Spinal cord (tissue), 10 donors: ENCODE results near the gene TRAP1. TPM values are rescaled to one million over a fixed set of nuclear protein-coding genes. Genes with fewer than 3 reads are reported as not detected.

Experiments
- DNase-seq, 6 donors: peaks; one replicate each; pipeline versions ENCODE4 v3.0.0 to v3.0.0-alpha.2; 2013 to 2015; ENCODE audit warnings: low spot score in 6 of 6, low read depth in 4 of 6
- H3K27ac ChIP-seq: one replicate; pipeline ENCODE4 v1.5.1; 2013; ENCODE audit warnings: low read depth, low read length, control low read depth
- H3K27me3 ChIP-seq: one replicate; pipeline ENCODE4 v1.6.1; 2013; ENCODE audit warnings: low read length; ENCODE audit not compliant: control insufficient read depth, insufficient read depth
- H3K36me3 ChIP-seq: one replicate; pipeline ENCODE4 v1.6.1; 2013; ENCODE audit warnings: low read length; ENCODE audit not compliant: control insufficient read depth, insufficient read depth
- H3K4me1 ChIP-seq: one replicate; pipeline ENCODE4 v1.6.1; 2013; ENCODE audit warnings: low read length; ENCODE audit not compliant: control insufficient read depth, insufficient read depth
- H3K4me3 ChIP-seq: one replicate; pipeline ENCODE4 v1.5.1; 2013; ENCODE audit warnings: low read depth, low read length, control low read depth
- H3K9me3 ChIP-seq: one replicate; pipeline ENCODE4 v1.6.1; 2013; ENCODE audit warnings: low read length; ENCODE audit not compliant: control insufficient read depth, insufficient read depth
- WGBS: methylation state at CpG from one replicate; pipeline ENCODE4 v1.1.5; 2013; ENCODE audit warnings: missing lambda C conversion rate; ENCODE audit not compliant: insufficient coverage; 5-methylcytosine and 5-hydroxymethylcytosine counted together
- polyA plus RNA-seq, 2 donors: library from polyadenylated mRNA; unstranded; fragments of 120-200 nt; gene quantifications; one replicate each; pipeline ENCODE4 v1.2.1, GENCODE V29; 2013; ENCODE audit not compliant: insufficient read length in 2 of 2
- total RNA-seq, 2 donors: library from RNA; depleted of rRNA in 1 of 2; stranded (reverse); fragments of 120-200 nt in 1 of 2; fragments of >200 nt in 1 of 2; gene quantifications; one replicate each; pipeline versions ENCODE4 v1.2.3 to v1.2.4, GENCODE V29; 2013 to 2014
- donor health status: healthy.

The TRAP1 gene
- total and polyA plus RNA-seq, 4 donors: 68.1 to 142 (median 82.8) TPM

GRCh38 chr16:3646348-3646920, 70.9 kb downstream of the TRAP1 start:
- Histone ChIP-seq H3K36me3 (peaks cover 31% of the 10 kb centered on the region), H3K9me3 (no peaks in the 10 kb centered on the region), H3K27me3 (no peaks in the 10 kb centered on the region), H3K4me3 (no peak overlapping the region), H3K27ac (no peak overlapping the region), H3K4me1 (peaks cover 20% of the 10 kb centered on the region)
- no peak for DNase-seq
- WGBS: 74% methylated on average over 15 of the region's 15 CpGs

GRCh38 chr16:3645504-3646347, 71.6 kb downstream of the TRAP1 start:
- Histone ChIP-seq H3K27ac (no peak overlapping the region), H3K27me3 (no peaks in the 10 kb centered on the region), H3K4me3 (no peak overlapping the region), H3K4me1 (peaks cover 23% of the 10 kb centered on the region), H3K36me3 (peaks cover 32% of the 10 kb centered on the region), H3K9me3 (no peaks in the 10 kb centered on the region)
- peak in 4 of 6 donors; percentile 7 to 72 (median 25) for DNase-seq
- WGBS: 35% methylated on average over 17 of the region's 19 CpGs

- H3K9me3 ChIP-seq: no peaks in the 10 kb centered on the region
- no peaks in the 10 kb centered on the region for H3K27me3 ChIP-seq
- DNase-seq: no peak
- 17% methylated on average over 4 of the region's 6 CpGs for WGBS
- H3K4me1 ChIP-seq: peaks cover 24% of the 10 kb centered on the region
- H3K4me3 ChIP-seq: no peak overlapping the region
- peaks cover 34% of the 10 kb centered on the region for H3K36me3 ChIP-seq
- H3K27ac ChIP-seq: no peak overlapping the region
These were observed 72.2 kb downstream of the TRAP1 start for GRCh38 chr16:3645108-3645503.

- Histone ChIP-seq H3K4me1 (peaks cover 24% of the 10 kb centered on the region), H3K9me3 (no peaks in the 10 kb centered on the region), H3K36me3 (peaks cover 34% of the 10 kb centered on the region), H3K4me3 (no peak overlapping the region), H3K27me3 (no peaks in the 10 kb centered on the region), H3K27ac (no peak overlapping the region)
- 94% methylated on average over 13 of the region's 14 CpGs for WGBS
- no peak for DNase-seq
These were observed 74.1 kb downstream of the TRAP1 start for GRCh38 chr16:3643095-3643730.

- H3K27me3 ChIP-seq: no peaks in the 10 kb centered on the region
- no peak overlapping the region for H3K4me3 ChIP-seq
- WGBS: 81% methylated on average over 20 of the region's 21 CpGs
- no peaks in the 10 kb centered on the region for H3K9me3 ChIP-seq
- H3K27ac ChIP-seq: no peak overlapping the region
- peaks cover 33% of the 10 kb centered on the region for H3K36me3 ChIP-seq
- no peak for DNase-seq
- peaks cover 24% of the 10 kb centered on the region for H3K4me1 ChIP-seq
These were observed 74.8 kb downstream of the TRAP1 start for GRCh38 chr16:3642397-3643094.

- peaks cover 24% of the 10 kb centered on the region for H3K4me1 ChIP-seq
- 92% methylated on average over 9 of the region's 9 CpGs for WGBS
- DNase-seq: no peak
- no peaks in the 10 kb centered on the region for H3K27me3 ChIP-seq
- H3K9me3 ChIP-seq: no peaks in the 10 kb centered on the region
- H3K4me3 ChIP-seq: no peak overlapping the region
- no peak overlapping the region for H3K27ac ChIP-seq
- H3K36me3 ChIP-seq: peaks cover 30% of the 10 kb centered on the region
These were observed 75.4 kb downstream of the TRAP1 start for GRCh38 chr16:3641801-3642396.

- WGBS: 95% methylated on average over 16 of the region's 17 CpGs
- Histone ChIP-seq H3K27ac (no peak overlapping the region), H3K4me3 (no peak overlapping the region), H3K36me3 (peaks cover 30% of the 10 kb centered on the region), H3K9me3 (no peaks in the 10 kb centered on the region), H3K4me1 (peaks cover 16% of the 10 kb centered on the region), H3K27me3 (no peaks in the 10 kb centered on the region)
- DNase-seq: no peak
These were observed 76.5 kb downstream of the TRAP1 start for GRCh38 chr16:3640632-3641501.

GRCh38 chr16:3640207-3640606, 77.1 kb downstream of the TRAP1 start:
- WGBS: 90% methylated on average over 2 of the region's 3 CpGs
- Histone ChIP-seq H3K27ac (no peak overlapping the region), H3K4me1 (peaks cover 9% of the 10 kb centered on the region), H3K4me3 (no peak overlapping the region), H3K27me3 (no peaks in the 10 kb centered on the region), H3K9me3 (no peaks in the 10 kb centered on the region), H3K36me3 (peaks cover 30% of the 10 kb centered on the region)
- DNase-seq: no peak
